BJ (cell line): ENCODE measurements around the gene RHOU. TPM values are rescaled to one million over a fixed set of nuclear protein-coding genes. Genes with fewer than 3 reads are reported as not detected.

Source experiments
- CTCF ChIA-PET: fragments of 350-600 bp; formaldehyde crosslinking; extraction: SDS; loops from one replicate; lab custom pipeline; 2021; ENCODE audit warnings: antibody characterized with exemption, inconsistent platforms; lab: Yijun Ruan, JAX
- POLR2A ChIA-PET: fragments of 300-600 bp; sonication (Branson Sonifier 250); formaldehyde crosslinking; extraction: SDS; loops from one replicate; lab custom pipeline; 2021; ENCODE audit warnings: antibody characterized with exemption; lab: Charles Lee
- DNase-seq: peaks from one replicate; pipeline ENCODE4 v3.0.0-alpha.2; 2011; ENCODE audit warnings: low read depth
- H3K27me3 ChIP-seq: 2 replicates; pipeline ENCODE4 v1.6.0; 2011; ENCODE audit warnings: low read length; ENCODE audit not compliant: control insufficient read depth, insufficient read depth
- H3K36me3 ChIP-seq: 2 replicates; pipeline ENCODE4 v1.5.1; 2011; ENCODE audit warnings: low read length; ENCODE audit not compliant: control insufficient read depth, insufficient read depth
- H3K4me3 ChIP-seq: 2 replicates; pipeline ENCODE4 v1.5.1; 2011; ENCODE audit warnings: low read depth, mild to moderate bottlenecking, control low read depth, low read length
- polyA plus RNA-seq: library from polyadenylated mRNA; depleted of rRNA; stranded (reverse); fragments of >200 nt; gene quantifications from 2 replicates; pipeline ENCODE4 v1.2.3, GENCODE V29; 2011
- TF ChIP-seq, protein P1 (sequence below): IDR thresholded peaks from 2 replicates; pipeline ENCODE4 v1.5.1; 2011; ENCODE audit warnings: low read depth, mild to moderate bottlenecking, control low read depth, inconsistent platforms, low read length, moderate library complexity; ENCODE audit not compliant: insufficient read depth

RHOU gene
- polyA plus RNA-seq, 1 experiment = 0.42 TPM

DNA sequence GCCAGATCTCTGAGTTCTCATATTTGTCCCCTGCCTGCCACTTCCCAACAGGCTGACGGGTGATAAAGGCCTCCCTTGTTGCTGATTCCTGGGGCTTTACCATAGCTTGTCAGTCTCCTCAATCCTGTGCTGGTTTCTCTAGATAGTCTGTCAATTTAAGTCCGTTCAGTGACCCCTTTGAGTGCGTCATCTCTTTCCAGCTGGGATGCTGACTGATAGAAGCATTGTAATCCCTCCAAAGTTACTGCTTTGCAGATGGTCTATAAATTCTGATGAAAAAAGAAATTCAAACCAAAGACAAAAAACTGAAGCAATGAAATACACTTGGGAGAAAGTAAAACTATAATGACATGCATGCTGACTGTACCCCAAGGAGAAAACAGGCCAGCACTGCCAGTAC is 28.3 kb downstream of the RHOU start:
- CTCF ChIA-PET = no interaction called here

GRCh38 chr1:228765168-228765946 is 30.1 kb downstream of the RHOU start:
- Histone ChIP-seq H3K27me3 (peaks cover 3% of the 10 kb centered on the region; the same call in 1 of the 2 replicates), H3K4me3 (no peak overlapping the region), H3K36me3 (no peaks in the 10 kb centered on the region)
- POLR2A ChIA-PET = no interaction called here
- CTCF ChIA-PET = no interaction called here
- TF ChIP-seq, protein P1, sequence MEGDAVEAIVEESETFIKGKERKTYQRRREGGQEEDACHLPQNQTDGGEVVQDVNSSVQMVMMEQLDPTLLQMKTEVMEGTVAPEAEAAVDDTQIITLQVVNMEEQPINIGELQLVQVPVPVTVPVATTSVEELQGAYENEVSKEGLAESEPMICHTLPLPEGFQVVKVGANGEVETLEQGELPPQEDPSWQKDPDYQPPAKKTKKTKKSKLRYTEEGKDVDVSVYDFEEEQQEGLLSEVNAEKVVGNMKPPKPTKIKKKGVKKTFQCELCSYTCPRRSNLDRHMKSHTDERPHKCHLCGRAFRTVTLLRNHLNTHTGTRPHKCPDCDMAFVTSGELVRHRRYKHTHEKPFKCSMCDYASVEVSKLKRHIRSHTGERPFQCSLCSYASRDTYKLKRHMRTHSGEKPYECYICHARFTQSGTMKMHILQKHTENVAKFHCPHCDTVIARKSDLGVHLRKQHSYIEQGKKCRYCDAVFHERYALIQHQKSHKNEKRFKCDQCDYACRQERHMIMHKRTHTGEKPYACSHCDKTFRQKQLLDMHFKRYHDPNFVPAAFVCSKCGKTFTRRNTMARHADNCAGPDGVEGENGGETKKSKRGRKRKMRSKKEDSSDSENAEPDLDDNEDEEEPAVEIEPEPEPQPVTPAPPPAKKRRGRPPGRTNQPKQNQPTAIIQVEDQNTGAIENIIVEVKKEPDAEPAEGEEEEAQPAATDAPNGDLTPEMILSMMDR = no peak
- DNase-seq = no peak

More for the DNA sequence above, 28.3 kb downstream of the RHOU start:
- no peak overlapping the region for H3K4me3 ChIP-seq
- H3K36me3 ChIP-seq = no peaks in the 10 kb centered on the region
- POLR2A ChIA-PET = no interaction called here
- DNase-seq = no peak
- TF ChIP-seq, protein P1 = no peak
- peaks cover 3% of the 10 kb centered on the region; the same call in 1 of the 2 replicates for H3K27me3 ChIP-seq

- CTCF ChIA-PET = no interaction called here
- POLR2A ChIA-PET = no interaction called here
- DNase-seq = no peak
- Histone ChIP-seq H3K4me3 (no peak overlapping the region), H3K36me3 (no peaks in the 10 kb centered on the region), H3K27me3 (peaks cover 3% of the 10 kb centered on the region; the same call in 1 of the 2 replicates)
- TF ChIP-seq, protein P1 = no peak
These were observed 31.5 kb downstream of the RHOU start for GRCh38 chr1:228766788-228767187.

- Histone ChIP-seq H3K4me3 (no peak overlapping the region), H3K36me3 (no peaks in the 10 kb centered on the region), H3K27me3 (peaks cover 1% of the 10 kb centered on the region; the same call in 1 of the 2 replicates)
- POLR2A ChIA-PET = no interaction called here
- DNase-seq = no peak
- CTCF ChIA-PET = no interaction called here
- TF ChIP-seq, protein P1 = no peak
These were observed 32.5 kb downstream of the RHOU start for GRCh38 chr1:228767636-228768354.

DNA sequence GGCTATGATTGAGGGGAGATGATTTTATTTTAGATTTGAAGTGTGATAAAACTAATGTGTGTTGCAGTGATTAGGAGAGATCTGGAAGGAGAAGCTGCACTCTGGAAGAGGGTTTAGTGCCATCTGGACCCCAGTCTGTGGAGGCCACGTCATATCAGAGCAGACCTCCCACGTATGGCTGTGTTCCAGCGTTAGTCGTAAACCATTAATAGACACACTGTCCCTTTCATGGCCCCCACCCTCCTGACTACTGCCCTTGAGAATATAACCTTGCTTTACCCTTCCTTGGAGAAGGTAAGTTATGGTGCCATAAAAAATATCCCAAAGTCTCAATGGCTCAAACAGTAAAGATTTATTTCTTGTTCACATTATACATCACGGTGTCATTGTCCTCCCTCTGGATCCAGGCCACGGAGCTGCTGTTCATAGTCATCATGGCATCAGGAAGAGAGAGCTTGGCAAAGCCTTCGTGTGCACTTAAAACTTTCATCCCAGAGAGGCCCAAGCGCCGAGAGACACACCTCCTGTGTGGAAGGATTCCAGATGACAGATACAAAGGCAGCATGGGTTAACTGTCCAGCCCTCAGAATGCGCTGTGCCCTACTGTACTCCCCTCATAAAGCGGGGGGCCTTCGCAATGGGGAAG is 33.2 kb downstream of the RHOU start:
- ChIA-PET POLR2A (no interaction called here), CTCF (no interaction called here)
- DNase-seq = no peak
- no peaks in the 10 kb centered on the region for H3K36me3 ChIP-seq
- H3K27me3 ChIP-seq = peaks cover 1% of the 10 kb centered on the region; the same call in 1 of the 2 replicates
- TF ChIP-seq, protein P1 = no peak
- no peak overlapping the region for H3K4me3 ChIP-seq
